Neural cell (in vitro differentiated cells): ENCODE results near the gene CFAP157.

ENCODE experiments used
- EZH2 ChIP-seq: fragments of 200-600, 300-800 bp; shearing (Covaris generic), sonication (generic); IDR thresholded peaks from 2 replicates; pipeline ENCODE4 v1.6.1; 2014; ENCODE audit warnings: antibody characterized with exemption, low read length, borderline replicate concordance, mild to moderate bottlenecking; ENCODE audit not compliant: insufficient read depth, poor library complexity, severe bottlenecking
- POLR2AphosphoS5 ChIP-seq: IDR thresholded peaks from 2 replicates; pipeline ENCODE4 v1.6.1; 2012
- REST ChIP-seq: IDR thresholded peaks from 2 replicates; pipeline ENCODE4 v1.6.1; 2012; ENCODE audit warnings: borderline replicate concordance
- TAF1 ChIP-seq: IDR thresholded peaks from 2 replicates; pipeline ENCODE4 v1.6.1; 2012; ENCODE audit warnings: low read depth
- TF ChIP-seq, protein P1 (sequence below): fragments of 450-650 bp; IDR thresholded peaks from 2 replicates; pipeline ENCODE4 v1.5.1; 2014; ENCODE audit warnings: antibody characterized with exemption, mild to moderate bottlenecking, moderate library complexity; ENCODE audit not compliant: poor library complexity, severe bottlenecking

DNA sequence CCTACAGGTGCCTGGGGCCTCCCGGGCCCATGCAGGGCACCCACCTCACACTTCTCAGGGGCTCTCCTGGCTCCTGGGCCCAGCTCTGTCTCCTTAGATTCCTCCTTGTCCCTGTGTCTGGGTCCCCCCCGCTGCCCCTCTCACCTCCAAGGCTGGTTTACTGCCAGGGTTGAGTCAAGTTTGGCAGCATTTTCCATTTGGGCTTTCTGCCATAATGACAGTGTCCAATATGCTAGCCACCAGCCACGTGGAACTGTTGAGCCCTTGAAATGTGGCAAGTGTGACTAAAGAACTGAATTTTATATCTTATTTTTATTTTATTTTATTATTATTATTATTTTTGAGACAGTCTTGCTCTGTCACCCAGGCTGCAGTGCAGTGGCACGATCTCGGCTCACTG lies 11.0 kb downstream of the CFAP157 start:
- TF ChIP-seq, protein P1, sequence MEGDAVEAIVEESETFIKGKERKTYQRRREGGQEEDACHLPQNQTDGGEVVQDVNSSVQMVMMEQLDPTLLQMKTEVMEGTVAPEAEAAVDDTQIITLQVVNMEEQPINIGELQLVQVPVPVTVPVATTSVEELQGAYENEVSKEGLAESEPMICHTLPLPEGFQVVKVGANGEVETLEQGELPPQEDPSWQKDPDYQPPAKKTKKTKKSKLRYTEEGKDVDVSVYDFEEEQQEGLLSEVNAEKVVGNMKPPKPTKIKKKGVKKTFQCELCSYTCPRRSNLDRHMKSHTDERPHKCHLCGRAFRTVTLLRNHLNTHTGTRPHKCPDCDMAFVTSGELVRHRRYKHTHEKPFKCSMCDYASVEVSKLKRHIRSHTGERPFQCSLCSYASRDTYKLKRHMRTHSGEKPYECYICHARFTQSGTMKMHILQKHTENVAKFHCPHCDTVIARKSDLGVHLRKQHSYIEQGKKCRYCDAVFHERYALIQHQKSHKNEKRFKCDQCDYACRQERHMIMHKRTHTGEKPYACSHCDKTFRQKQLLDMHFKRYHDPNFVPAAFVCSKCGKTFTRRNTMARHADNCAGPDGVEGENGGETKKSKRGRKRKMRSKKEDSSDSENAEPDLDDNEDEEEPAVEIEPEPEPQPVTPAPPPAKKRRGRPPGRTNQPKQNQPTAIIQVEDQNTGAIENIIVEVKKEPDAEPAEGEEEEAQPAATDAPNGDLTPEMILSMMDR, result no peak
- no peak for TF ChIP-seq POLR2AphosphoS5
- TF ChIP-seq TAF1, result no peak
- TF ChIP-seq REST, result no peak
- TF ChIP-seq EZH2, result no peak
